Left renal cortex interstitium (tissue), 4 donors: ENCODE results near the gene SLCO4A1. TPM values are rescaled to one million over a fixed set of nuclear protein-coding genes. Genes with fewer than 3 reads are reported as not detected.

Source experiments
- DNase-seq, 4 donors: peaks; one replicate each; pipeline ENCODE4 v3.0.0-alpha.2; 2013; ENCODE audit warnings: low read depth in 4 of 4, low spot score in 2 of 4, missing footprints in 1 of 4
- polyA plus RNA-seq, 4 donors: library from polyadenylated mRNA; unstranded; fragments of 120-200 nt; gene quantifications; one replicate each; pipeline ENCODE4 v1.2.1, GENCODE V29; 2013; ENCODE audit not compliant: insufficient read length in 4 of 4

The SLCO4A1 gene
- polyA plus RNA-seq, 4 donors: 1.8 to 9.1 (median 3.4) TPM

GRCh38 chr20:62661647-62662046 is 19.3 kb downstream of the SLCO4A1 start:
- DNase-seq: no peak

- DNase-seq: no peak
These were observed 20.1 kb downstream of the SLCO4A1 start for GRCh38 chr20:62662422-62662821.

- no peak for DNase-seq
These were observed 21.1 kb downstream of the SLCO4A1 start for GRCh38 chr20:62663145-62664018.

GRCh38 chr20:62664019-62664971 is 22.0 kb downstream of the SLCO4A1 start:
- no peak for DNase-seq

GRCh38 chr20:62665153-62665754 is 23.0 kb downstream of the SLCO4A1 start:
- no peak for DNase-seq

GRCh38 chr20:62665826-62666735 is 23.8 kb downstream of the SLCO4A1 start:
- no peak for DNase-seq

- no peak for DNase-seq
These were observed 24.6 kb downstream of the SLCO4A1 start for GRCh38 chr20:62666736-62667529.

GRCh38 chr20:62667530-62668440 is 25.5 kb downstream of the SLCO4A1 start:
- DNase-seq: no peak

GRCh38 chr20:62668441-62669027 is 26.2 kb downstream of the SLCO4A1 start:
- DNase-seq: peak; percentile 51 to 74 (median 56)

GRCh38 chr20:62669249-62669648 is 26.9 kb downstream of the SLCO4A1 start:
- no peak for DNase-seq

- DNase-seq: no peak
These were observed 27.9 kb downstream of the SLCO4A1 start for GRCh38 chr20:62670156-62670555.

GRCh38 chr20:62670998-62671397 is 28.7 kb downstream of the SLCO4A1 start:
- no peak for DNase-seq

- DNase-seq: no peak
These were observed 29.5 kb downstream of the SLCO4A1 start for GRCh38 chr20:62671765-62672164.

- no peak for DNase-seq
These were observed 32.1 kb downstream of the SLCO4A1 start for GRCh38 chr20:62674370-62674769.

- no peak for DNase-seq
These were observed 33.0 kb downstream of the SLCO4A1 start for GRCh38 chr20:62675156-62675876.

- DNase-seq: no peak
These were observed 33.6 kb downstream of the SLCO4A1 start for GRCh38 chr20:62675877-62676260.

- DNase-seq: no peak
These were observed 34.7 kb downstream of the SLCO4A1 start for GRCh38 chr20:62676976-62677375.
